GM12878 (cell line): ENCODE results near the gene MAP3K4. TPM values are rescaled to one million over a fixed set of nuclear protein-coding genes. Genes with fewer than 3 reads are reported as not detected.

Experiments used
- ATAC-seq: fragments of 200-7000 bp; cut with Tn5 transposase; 3 replicates; pipeline ENCODE4 v1.9.1; 2020; ENCODE audit warnings: mild to moderate bottlenecking, moderate library complexity
- BruUV-seq: library from RNA; stranded (reverse); fragments of 400-500 nt; replicated peaks from 2 replicates; lab custom pipeline; 2021; lab: Mats Ljungman, UMichigan
- CTCF ChIA-PET: fragments of 300-600 bp; sonication (Branson Sonifier 250); formaldehyde crosslinking; extraction: SDS; loops from one replicate; lab custom pipeline; 2021; ENCODE audit warnings: inconsistent platforms; lab: Yijun Ruan, JAX
- POLR2A ChIA-PET: fragments of 350-600 bp; formaldehyde crosslinking; extraction: SDS; loops from one replicate; lab custom pipeline; 2021; ENCODE audit warnings: inconsistent platforms; lab: Charles Lee
- RAD21 ChIA-PET: fragments of 300-600 bp; sonication (Branson Sonifier 250); formaldehyde crosslinking; loops from one replicate; lab custom pipeline; 2023; ENCODE audit warnings: antibody characterized with exemption; ENCODE audit not compliant: unreplicated experiment; lab: Charles Lee
- SMC1A ChIA-PET: fragments of 300-600 bp; sonication (Branson Sonifier 250); formaldehyde crosslinking; loops from one replicate; lab custom pipeline; 2023; ENCODE audit not compliant: unreplicated experiment, uncharacterized antibody; lab: Charles Lee
- DNase-seq: peaks from one replicate; pipeline ENCODE4 v3.0.0-alpha.2; 2011; ENCODE audit warnings: low read depth, low spot score
- FAIRE-seq: peaks from 3 replicates; lab custom pipeline; 2011; peaks lifted over from hg19 to GRCh38; lab: Jason Lieb, UNC
- H2AFZ ChIP-seq: 2 replicates; pipeline ENCODE4 v1.6.0; 2011; ENCODE audit warnings: low read depth, low read length, control low read depth; ENCODE audit not compliant: control insufficient read depth
- H3K27ac ChIP-seq: 2 replicates; pipeline ENCODE4 v1.5.1; 2011; ENCODE audit warnings: control low read depth; ENCODE audit not compliant: control insufficient read depth, insufficient read depth
- H3K27me3 ChIP-seq, 2 experiments: replicated peaks in 1 of 2; 2 replicates each; pipeline versions ENCODE4 v1.6.0 to v1.6.1; 2011; ENCODE audit warnings: low read length in 1 of 2; ENCODE audit not compliant: control insufficient read depth in 2 of 2, insufficient read depth in 2 of 2
- H3K36me3 ChIP-seq, 2 experiments: 2 replicates each; pipeline ENCODE4 v1.5.1; 2011; ENCODE audit warnings: low read length in 1 of 2; ENCODE audit not compliant: control insufficient read depth in 2 of 2, insufficient read depth in 2 of 2
- H3K4me1 ChIP-seq: 2 replicates; pipeline ENCODE4 v1.6.1; 2011; ENCODE audit warnings: mild to moderate bottlenecking, low read length, moderate library complexity, mixed read lengths; ENCODE audit not compliant: control insufficient read depth, insufficient read depth
- H3K4me2 ChIP-seq: 2 replicates; pipeline ENCODE4 v1.6.0; 2011; ENCODE audit warnings: control low read depth; ENCODE audit not compliant: control insufficient read depth, insufficient read depth
- H3K4me3 ChIP-seq: fragments of 200-600 bp; sonication (generic); 2 replicates; pipeline ENCODE4 v1.5.1; 2016
- H3K79me2 ChIP-seq: 2 replicates; pipeline ENCODE4 v1.6.0; 2011; ENCODE audit warnings: low read length; ENCODE audit not compliant: control insufficient read depth, insufficient read depth
- H3K9ac ChIP-seq: 2 replicates; pipeline ENCODE4 v1.8.0; 2011; ENCODE audit warnings: low read length, control low read depth, mixed read lengths; ENCODE audit not compliant: control insufficient read depth, insufficient read depth
- H3K9me3 ChIP-seq: replicated peaks from 3 replicates; pipeline ENCODE4 v1.5.1; 2011; ENCODE audit warnings: mild to moderate bottlenecking, low read length; ENCODE audit not compliant: control insufficient read depth, insufficient read depth
- H4K20me1 ChIP-seq: 2 replicates; pipeline ENCODE4 v1.6.0; 2011; ENCODE audit not compliant: control insufficient read depth, insufficient read depth
- ATF2 ChIP-seq: IDR thresholded peaks from 2 replicates; pipeline ENCODE4 v1.6.1; 2012; ENCODE audit warnings: low read length, inconsistent platforms
- MYC ChIP-seq: IDR thresholded peaks from 2 replicates; pipeline ENCODE4 v1.6.1; 2011; ENCODE audit warnings: mild to moderate bottlenecking, low read length, moderate library complexity, inconsistent platforms; ENCODE audit not compliant: insufficient read depth, insufficient replicate concordance, insufficient read length, severe bottlenecking
- SMC3 ChIP-seq: IDR thresholded peaks from 2 replicates; pipeline ENCODE4 v1.6.1; 2011; ENCODE audit warnings: low read length, improper control_type of control experiment, borderline replicate concordance
- in situ Hi-C: fragments of 300-500 bp; cut with MboI; formaldehyde crosslinking; loops from 9 replicates; pipeline ENCODE4 v1.14.3; 2018; ENCODE audit warnings: mixed read lengths
- intact Hi-C: fragments of 100-400 bp; cut with micrococcal nuclease; formaldehyde crosslinking; loops from one replicate; pipeline ENCODE4 v1.14.2; 2022; ENCODE audit not compliant: unreplicated experiment
- polyA plus RNA-seq, 11 experiments: library from polyadenylated mRNA; depleted of rRNA in 4 of 11; unstranded in 6 of 11; stranded (reverse) in 5 of 11; fragments of >200 nt; fragmentation: Nextera tagmentation in 4 of 11; fragmentation: Illumina TruSeq in 1 of 11; extraction: Ambion mirVana in 4 of 11; extraction: Trizol in 1 of 11; gene quantifications; 1 replicate in 1 of 11; 2 replicates in 10 of 11; pipeline versions ENCODE4 v1.2.1 to v1.2.3, GENCODE V29; 2011 to 2016; ENCODE audit warnings: inconsistent platforms in 2 of 11, missing spikeins in 2 of 11, low read depth in 1 of 11
- total RNA-seq, 4 experiments: library from RNA; depleted of rRNA in 3 of 4; stranded (reverse); fragments of >200 nt in 3 of 4; fragmentation: Illumina TruSeq in 1 of 4; extraction: Trizol in 1 of 4; gene quantifications; 2 replicates each; pipeline versions ENCODE4 v1.2.1 to v1.2.3, GENCODE V29; 2013 to 2021

Gene MAP3K4
- total and polyA plus RNA-seq, 10 of the 15 experiments (the other 5 are each of a cell fraction or from before 2014, with no cell fraction given): 14.0 to 44.5 (median 23.1) TPM

GRCh38 chr6:160992061-160992979 lies 751 bp downstream of the MAP3K4 start (continued):
- no peak for TF ChIP-seq ATF2

GRCh38 chr6:160992980-160993314 lies 1.4 kb downstream of the MAP3K4 start:
- Histone ChIP-seq H3K27me3 (no peaks in the 10 kb centered on the region), H3K79me2 (peaks cover 59% of the 10 kb centered on the region), H3K9me3 (peaks cover 2% of the 10 kb centered on the region; the same call in 1 of the 3 replicates), H3K4me3 (peak overlapping the region; percentile 95), H3K27ac (no peak overlapping the region), H4K20me1 (no peaks in the 10 kb centered on the region), H3K36me3 (no peaks in the 10 kb centered on the region), H3K4me1 (no peaks in the 10 kb centered on the region; the same call in 1 of the 2 replicates), H3K4me2 (peak overlapping the region; percentile 53), H2AFZ (no peak overlapping the region), H3K9ac (peak overlapping the region; percentile 73; the same call in 1 of the 2 replicates)
- SMC1A ChIA-PET: interaction anchor here (0.7 to 3.1 kb wide), 16 partner anchors 15 to 95 kb away, joined by 3 to 30 read pairs (median 3); no protein-coding TSS in a partner anchor
- CTCF ChIA-PET: interaction anchor here (0.8 to 3.8 kb wide), 15 partner anchors 9 to 379 kb away, joined by 3 to 19 read pairs (median 4); no protein-coding TSS in a partner anchor
- RAD21 ChIA-PET: interaction anchor here (1.1 to 2.8 kb wide), 6 partner anchors 14 to 281 kb away, joined by 3 to 18 read pairs (median 4); partner anchors contain the start of gene AGPAT4
- DNase-seq (no peak), ATAC-seq (no peak), FAIRE-seq (no peak)
- BruUV-seq: no TSS peak
- POLR2A ChIA-PET: interaction anchor here (1.0 to 1.1 kb wide), 4 partner anchors 15 to 45 kb away, joined by 3 to 4 read pairs (median 4); no protein-coding TSS in a partner anchor
- TF ChIP-seq MYC (no peak), SMC3 (peak; percentile 37; the same call in 1 of the 2 replicates)
- in situ Hi-C loops (no loop called here), intact Hi-C loops (loop anchor here (5.0 kb wide), 1 partner anchor 61 kb away; no protein-coding TSS in a partner anchor)
